Inflammatory macrophage (primary cell): ENCODE data around the gene NSD2.
"Not testable (repeated sequence)": the region's sequence is repeated elsewhere in the genome, so short reads cannot be mapped to it uniquely, and the experiment has no call there.

Experiments
- DNase-seq, 2 donors: peaks; one replicate each; pipeline ENCODE4 v3.0.0-alpha.2; 2020 to 2022

The NSD2 gene

DNA sequence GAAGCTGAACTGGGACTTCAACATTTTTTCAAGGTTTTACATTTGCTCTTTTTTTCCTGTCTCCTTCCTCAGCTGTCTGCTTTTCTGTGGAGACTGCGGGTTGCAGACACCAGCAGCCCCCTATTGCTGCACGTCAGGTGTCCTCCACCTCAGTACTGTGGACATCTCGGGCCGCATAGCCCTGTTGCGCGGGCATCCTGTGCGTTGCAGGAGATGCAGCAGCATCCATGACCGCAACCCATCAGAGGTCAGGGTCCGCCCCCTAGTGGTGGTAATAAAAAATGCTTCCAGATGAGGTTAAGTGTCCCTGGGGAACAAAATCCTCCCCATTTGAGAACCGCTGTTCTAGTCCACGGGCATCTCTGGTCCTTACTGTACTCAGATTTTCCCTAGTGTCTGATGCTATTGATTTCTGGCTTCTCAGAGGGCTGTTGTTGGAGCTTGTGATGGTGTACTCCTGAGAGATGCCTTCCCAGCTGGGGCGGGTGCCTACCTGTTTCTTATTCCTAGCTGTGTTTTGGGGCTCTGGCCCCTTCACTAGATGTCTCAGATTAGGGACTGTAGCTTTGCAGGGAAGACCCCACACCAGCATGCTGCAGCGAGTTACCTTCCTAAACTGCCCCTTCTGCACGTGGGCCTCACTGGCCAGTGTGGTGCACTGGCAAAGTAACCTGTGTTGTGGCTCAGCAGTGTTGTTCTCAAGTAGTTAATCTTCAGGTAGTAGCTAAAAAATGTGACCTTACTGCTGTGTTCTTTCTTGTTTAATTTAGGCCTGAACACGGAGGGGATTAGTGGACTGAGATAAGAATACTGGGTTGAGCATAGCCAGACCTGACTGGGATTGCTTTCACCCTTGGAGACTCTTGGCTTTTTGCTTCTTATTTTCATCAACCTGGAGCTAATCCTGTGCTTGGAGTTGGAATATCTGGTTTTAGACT is 28.2 kb downstream of the NSD2 start:
- peak; percentile 71 to 83 for DNase-seq

DNA sequence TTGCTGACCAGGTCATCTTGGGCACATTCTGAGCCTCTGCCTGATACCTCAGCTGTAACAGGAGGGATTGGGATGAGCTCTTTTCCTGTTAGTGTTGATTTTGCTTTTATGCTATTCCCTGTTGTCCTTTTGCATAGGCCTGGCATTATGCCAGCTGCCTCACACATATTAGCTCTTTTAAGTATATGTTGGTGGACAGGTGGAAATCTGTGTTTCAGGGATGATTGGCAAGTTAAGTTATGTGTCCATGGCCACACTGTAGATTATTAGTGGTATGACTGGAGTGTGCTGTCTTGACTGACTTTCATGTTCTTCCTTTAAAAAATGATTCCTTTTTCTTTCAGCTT is 28.9 kb downstream of the NSD2 start:
- DNase-seq: no peak

DNA sequence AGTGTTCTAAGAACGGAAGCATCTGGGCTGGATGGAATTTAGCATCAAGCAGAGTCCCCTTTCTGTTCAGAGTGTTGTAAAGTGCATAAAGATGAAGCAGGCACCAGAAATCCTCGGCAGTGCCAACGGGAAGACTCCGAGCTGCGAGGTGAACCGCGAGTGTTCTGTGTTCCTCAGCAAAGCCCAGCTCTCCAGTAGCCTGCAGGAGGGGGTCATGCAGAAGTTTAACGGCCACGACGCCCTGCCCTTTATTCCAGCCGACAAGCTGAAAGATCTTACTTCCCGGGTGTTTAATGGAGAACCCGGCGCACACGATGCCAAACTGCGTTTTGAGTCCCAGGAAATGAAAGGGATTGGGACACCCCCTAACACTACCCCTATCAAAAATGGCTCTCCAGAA is 29.4 kb downstream of the NSD2 start:
- no peak for DNase-seq

DNA sequence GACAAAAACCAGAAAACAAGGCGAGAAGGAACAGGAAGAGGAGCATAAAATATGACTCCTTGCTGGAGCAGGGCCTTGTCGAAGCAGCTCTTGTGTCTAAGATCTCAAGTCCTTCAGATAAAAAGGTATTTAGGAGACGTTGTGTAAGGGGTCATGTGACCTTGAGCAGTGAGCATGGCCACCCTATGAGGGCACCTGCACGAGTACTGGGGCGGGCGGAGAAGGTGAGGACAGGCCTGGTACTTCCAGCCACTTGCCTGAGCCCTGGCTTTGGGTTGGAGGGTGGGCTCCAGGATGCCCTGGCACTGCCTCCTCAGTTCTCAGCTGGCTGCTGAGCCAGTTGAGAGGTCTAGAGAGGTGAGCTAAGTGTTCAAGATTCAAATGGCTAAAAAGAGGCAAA is 29.9 kb downstream of the NSD2 start:
- no peak for DNase-seq

DNA sequence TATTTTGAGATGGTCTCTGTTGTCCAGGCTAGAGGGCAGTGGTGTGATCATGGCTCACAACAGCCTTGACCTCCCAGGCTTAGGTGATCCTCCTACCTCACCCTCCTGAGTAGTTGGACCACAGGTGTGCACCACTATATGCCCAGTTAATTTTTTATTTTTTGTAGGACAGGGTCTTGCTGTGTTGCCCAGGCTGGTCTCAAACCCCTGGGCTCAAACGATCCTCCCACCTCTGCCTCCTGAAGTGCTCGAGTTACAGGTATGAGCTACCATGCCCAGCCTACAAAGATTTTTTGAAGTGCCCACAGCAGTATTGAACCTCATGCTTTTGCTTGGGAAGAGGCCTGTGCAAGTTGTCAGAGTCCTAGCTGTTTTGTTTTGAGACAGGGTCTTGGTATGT is 31.1 kb downstream of the NSD2 start:
- no peak for DNase-seq

DNA sequence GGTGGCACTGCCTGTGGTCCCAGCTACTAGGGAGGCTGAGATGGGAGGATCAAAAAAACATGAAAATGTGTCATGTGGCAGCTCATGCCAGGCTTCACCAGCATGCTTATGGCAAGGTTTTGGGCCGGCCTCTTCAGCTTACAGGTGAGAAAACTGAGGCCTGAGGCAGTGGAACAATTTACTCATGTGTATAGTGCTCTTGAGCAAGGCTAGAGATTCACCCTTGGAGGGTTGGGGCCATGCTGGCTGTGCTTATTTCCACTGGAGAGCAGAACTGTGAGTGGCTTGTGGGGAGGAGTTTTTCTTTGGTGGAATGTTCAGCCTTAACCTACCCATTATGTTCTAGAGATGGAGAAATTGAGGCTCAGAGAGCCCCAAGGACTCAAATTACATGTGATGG is 31.8 kb downstream of the NSD2 start:
- DNase-seq: no peak

DNA sequence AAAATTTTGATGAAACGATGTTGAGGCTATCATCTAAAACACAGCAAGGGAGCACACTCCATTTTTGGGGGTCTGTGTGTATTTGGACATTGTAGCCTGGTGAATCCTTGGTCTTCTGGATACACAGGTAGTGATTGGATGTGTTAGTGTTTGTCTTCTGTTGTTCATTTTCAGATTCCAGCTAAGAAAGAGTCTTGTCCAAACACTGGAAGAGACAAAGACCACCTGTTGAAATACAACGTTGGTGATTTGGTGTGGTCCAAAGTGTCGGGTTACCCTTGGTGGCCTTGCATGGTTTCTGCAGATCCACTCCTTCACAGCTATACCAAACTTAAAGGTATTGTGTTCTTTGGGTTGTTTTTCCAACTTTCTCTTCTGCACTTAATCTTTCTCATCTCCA is 32.8 kb downstream of the NSD2 start:
- DNase-seq: no peak

DNA sequence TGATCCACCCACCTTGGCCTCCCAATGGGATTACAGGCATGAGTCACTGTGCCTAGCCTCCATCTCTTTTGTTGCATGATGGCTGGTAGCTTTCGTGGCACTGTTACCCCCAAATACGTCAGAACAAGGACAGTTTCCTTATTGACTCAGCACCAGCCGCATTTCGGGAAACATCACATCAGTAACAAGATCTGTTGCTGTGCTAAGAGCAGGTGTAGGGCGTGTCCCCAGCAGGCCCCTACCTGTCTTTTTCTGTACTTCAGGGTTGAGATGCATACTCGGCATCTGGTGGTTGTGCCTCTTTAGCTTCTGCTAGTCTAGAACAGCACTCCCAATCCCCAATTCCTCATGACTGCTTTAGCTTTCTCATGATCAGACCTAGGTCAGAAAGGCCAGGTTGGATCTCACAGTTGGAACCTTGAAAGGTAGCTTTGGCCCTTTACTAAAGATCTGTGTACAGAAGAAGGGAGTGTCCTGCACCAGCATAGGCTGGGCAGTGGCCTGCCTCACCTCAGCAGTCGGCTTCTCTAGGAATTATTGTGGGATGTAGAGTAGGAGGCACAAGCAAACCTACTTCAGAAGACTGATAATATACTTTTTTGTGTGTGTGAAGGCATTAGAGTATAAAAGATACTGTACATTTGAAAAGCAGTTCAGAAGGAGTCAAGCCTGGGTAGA is 36.8 kb downstream of the NSD2 start:
- no peak for DNase-seq

DNA sequence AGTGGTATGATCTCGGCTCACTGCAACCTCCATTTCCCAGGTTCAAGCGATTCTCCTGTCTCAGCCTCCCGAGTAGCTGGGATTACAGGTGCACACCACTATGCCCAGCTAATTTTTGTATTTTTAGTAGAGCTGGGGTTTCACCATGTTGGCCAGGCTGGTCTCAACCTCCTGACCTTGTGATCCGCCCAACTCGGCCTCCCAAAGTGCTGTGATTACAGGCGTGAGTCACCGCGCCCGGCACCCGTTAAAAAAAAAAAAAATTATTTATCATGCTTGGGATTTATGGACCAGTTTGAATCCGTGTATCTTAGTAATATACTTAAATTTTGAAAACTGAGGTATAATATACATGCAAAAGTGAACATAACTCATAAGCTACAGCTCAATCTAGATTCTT is 38.5 kb downstream of the NSD2 start:
- DNase-seq: not testable (repeated sequence)

DNA sequence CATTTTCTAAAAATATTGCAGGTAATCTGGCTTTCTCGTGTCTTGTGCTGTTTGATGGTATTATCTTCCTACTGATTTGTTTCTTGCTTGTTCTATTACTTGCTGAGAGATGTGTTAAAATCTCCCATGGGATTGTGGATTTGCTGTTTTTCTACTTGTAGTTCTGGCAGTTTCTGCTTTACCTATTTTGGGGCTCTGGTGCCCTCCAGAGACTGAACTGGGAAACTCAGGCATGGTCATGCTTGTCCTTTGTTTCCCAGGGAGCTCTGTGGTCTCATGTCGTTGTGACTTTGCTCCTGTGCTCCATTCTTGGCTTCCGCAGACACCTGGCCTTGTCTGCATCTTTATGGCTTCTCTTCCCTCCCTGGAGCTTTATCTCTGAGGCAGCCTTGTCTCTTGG is 39.5 kb downstream of the NSD2 start:
- DNase-seq: peak; percentile 18 to 44

DNA sequence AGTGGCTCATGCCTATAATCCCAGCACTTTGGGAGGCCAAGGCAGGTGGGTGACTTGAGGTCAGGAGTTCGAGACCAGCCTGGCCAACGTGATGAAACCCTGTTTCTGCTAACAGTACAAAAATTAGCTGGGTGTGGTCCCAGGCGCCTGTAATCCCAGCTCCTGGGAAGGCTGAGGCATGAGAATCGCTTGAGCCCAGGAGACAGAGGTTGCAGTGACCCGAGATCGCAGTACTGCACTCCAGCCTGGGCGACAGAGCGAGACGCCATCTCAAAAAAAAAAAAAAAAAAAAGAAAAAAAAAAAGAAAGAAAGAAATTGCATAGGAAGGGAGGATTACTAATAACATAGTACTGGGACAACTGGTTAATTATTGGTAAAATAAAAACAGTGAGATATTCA is 40.1 kb downstream of the NSD2 start:
- DNase-seq: not testable (repeated sequence)

DNA sequence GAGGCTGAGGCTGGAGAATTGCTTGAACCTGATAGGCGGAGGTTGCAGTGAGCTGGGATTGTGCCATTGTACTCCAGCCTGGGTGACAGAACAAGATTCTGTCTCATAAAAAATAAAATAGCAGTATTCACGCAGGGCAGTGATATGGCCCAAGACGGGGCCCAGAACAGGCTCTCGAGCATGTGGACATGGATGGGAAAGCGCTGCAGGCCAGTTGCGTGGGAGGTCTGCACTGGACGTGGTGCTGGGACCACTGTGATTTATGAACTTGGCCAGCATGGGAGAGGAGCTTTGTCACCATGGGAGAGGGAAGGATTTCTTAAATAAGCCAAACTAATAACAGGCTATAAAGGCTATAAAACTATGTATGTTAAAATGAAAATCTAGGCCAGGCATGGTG is 51.6 kb downstream of the NSD2 start:
- no peak for DNase-seq

DNA sequence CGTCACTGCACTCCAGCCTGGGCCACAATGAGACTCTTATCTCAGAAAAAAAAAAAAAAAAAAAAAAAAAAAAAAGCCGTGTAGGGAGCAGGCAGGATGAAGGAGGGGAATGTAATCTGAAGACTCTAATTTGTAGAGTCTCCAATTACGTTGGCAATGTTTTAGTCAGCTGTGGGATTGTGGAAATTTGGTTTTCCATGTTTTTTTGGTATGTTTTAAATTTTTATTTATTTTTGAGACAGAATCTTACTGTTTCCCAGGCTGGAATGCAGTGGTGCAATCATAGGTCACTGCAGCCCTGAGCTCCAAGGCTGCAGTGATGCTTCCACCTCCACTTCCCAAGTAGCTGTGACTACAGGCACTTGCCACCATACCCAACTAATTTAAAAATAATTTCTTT is 56.5 kb downstream of the NSD2 start:
- DNase-seq: no peak

DNA sequence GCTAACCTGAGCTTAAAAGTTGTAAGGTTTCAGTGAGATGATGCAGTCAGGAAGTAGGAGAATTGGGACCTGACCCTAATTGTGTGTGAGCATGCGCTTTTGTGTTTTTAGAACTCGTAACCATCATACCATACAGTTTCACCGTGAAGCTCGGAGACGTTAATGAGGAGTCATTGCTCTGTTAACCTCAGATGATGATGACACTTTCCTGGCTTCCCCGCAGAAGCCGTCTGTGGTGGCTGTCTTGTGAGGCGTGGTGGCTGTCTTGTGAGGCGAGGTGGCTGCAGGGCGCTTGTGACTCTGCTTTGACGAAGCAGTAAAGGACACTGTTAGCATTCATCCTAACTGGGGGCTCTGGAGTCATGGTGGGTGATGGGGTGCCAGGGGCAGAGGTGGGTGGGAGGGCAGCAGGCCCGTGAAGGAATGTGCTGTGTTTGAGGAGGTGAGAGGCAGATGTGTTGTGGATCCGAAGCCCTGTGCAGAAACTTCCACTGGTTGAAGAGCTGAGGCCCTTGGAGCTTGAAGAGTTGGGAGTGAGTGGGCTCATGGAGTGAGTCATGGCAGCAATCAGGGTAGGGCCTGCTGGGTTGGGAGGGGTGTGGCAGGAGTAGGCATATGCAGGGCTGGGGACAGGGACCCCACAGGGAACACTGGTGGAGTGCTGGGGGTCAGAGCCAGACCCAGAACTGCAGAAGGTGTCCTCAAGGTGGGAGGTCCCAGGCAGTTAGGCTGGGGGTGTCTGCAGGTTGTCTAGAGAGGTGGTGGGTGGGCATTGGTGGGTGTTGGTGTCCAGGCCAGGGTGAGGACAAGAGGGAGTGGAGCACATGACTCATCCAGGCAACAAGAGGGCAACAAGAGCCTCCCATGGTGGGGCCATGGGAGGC is 57.4 kb downstream of the NSD2 start:
- DNase-seq: peak; percentile 85 to 93

DNA sequence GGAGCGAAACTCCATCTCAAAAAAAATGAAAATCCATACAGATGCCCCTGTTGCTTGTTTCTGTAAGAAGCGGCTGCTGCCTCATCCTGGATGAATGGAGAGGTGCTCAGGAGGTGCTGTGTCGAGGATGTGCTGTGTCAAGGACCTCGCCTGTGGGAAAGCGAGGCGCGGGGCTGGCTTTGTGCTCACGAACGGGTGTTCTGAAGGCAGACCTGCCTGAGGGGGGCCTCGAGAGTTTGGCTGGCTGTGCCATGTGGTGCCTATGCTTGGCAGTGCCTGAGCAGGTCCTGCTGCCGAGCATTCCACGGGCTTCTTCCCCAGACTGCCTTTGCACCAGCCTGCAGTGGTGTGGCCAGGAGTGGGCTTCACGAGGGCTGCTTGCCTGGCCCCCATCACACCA is 61.5 kb downstream of the NSD2 start:
- DNase-seq: no peak

DNA sequence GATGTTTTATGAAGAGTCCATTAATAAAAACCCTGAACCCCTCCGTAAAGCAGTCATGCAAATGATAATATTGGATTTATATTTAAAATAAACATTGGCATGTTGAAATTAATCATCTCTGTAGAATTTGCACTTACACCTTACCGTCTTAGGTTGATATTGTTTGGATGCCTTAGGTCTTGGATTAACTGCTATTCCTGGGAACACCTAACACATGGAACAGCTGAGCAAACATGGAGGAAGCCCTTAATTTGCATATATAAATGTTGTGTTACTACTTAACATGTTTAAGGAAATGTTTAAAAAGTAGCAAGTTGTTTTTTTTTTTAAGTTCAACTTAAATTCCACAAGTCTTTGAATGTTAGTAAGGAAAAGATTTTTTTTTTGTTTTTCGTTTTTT is 62.5 kb downstream of the NSD2 start:
- no peak for DNase-seq

DNA sequence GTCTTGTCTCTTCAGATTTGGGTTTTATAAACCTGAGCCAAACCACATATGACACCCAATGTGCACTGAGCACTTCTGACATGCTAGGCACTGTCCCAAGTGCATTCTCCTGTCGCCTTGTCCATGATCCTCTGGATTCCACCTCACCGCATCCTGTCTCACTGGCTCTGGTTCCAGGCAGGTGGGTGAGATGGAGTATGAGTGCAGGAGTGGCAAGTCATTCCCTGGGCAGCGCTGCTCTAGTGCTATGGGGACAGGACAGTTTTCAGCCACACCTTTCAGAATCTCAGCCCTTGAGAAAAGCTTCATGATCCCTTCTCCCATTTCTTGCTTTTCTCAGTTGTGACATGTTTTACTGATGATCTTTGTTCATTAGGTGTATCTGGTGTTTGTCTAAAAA is 66.4 kb downstream of the NSD2 start:
- DNase-seq: no peak

DNA sequence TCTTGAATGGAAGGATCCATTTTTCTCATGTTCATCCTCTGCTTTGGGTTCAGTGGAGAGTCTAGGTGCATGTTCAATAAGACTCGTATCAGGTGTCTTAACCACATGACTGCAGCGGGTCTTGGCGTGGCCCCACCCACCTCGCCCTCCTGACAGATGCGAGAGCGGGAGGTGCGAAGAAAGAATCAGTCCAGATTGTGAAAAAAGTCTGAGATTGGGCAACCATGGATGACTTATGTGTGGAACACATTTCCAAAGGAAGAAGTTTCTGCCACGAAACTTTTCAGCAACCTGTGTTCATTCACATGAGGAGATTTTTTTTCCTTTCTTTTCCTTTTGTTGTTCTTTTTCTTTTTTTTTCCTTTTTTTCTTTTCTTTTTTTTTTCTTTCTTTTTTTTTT is 66.8 kb downstream of the NSD2 start:
- peak in 1 of 2 donors; percentile 39 for DNase-seq

DNA sequence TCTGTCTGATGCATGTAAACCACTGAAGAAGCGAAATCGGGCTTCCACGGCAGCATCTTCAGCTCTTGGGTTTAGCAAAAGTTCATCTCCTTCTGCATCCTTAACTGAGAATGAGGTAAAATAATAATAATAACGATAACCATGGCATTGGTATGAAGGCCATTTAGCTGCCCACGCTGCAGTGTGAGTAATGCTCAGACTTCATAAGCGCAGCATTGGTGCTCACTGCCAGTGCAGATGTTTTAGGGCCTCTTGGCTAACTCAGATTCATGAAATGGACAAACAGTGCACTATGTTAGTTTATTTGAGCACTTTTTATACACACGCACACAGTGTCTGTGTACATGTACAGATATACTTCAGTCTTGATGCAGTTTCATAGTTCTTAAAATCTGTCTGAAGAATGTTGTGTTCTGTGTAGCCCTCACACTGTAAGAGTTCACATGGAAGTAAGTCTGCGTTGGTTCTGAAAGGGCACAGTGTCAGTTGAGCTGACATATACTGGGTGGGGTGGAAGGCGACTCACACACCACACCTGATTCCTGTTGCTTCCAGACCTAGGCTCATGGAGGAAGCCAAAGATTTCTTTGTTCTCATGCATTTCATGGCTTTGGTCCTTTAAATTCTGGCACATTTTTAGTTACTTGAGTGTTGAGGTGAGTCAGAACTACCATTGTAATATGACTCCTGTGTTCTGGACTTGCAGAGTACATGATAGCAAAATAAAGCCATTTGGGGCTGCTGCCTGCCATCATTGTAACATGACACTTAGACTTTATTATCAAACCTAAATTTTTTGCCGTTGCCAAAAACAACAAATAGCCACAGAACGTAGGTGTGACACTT is 68.7 kb downstream of the NSD2 start:
- DNase-seq: no peak

DNA sequence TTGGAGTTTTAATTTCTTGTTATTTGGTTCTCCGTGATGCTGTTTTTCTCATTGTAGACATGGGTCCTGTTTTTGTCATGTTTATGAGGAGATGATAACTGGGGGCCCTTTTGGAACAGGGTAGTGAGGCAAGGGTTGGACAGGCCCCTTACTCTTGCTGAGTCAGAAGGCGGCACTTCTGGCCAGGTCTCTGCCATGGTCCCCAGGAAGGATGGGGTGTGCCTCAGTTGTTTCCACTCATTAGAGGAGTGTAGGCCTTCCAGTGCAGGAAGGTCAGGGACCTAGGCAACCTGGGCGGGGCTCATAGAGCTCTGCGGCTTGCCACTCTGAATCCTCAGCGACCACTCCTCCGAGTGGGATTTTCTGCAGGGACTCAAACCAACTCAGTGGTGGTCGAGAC is 69.4 kb downstream of the NSD2 start:
- DNase-seq: no peak

DNA sequence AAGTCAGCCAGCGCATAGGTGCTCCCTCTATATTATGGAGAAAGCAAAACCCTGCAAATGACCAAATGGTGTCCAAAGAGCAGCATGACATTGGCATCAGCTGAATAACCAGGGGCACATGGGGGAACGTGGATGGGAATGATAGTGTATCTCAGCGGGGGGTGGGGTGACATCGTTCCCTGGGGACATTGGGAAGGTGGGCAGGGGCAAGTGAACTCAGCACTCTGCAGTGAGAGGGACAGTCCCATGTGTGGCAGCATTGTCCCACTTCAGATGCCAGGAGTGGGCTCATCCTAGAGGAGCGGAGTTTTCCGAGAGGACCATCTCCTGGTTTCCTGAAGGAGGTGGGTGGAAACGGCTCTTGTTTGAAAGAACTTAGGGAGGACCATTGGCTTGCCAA is 72.7 kb downstream of the NSD2 start:
- no peak for DNase-seq
